Measurements from ENCODE around the gene TREM1. TPM values are rescaled to one million over a fixed set of nuclear protein-coding genes. Genes with fewer than 3 reads are reported as not detected.
A peak's percentile ranks its signal among the peaks of the same experiment; 100 is the strongest.

TREM1 gene
- total RNA-seq, 1 experiment from 2014 or later, result not detected

- Histone ChIP-seq H3F3A (ENCODE audit: insufficient read depth, low read depth) (no peaks in the 10 kb centered on the region), H3K27me3 (ENCODE audit: insufficient read depth, low read depth) (peaks cover 44% of the 10 kb centered on the region), H3K4me3 (no peak overlapping the region), H3K4me2 (no peak overlapping the region), H3K4me1 (replicated peaks; ENCODE audit: insufficient read depth) (peaks cover under 1% of the 10 kb centered on the region; the same call in 1 of the 2 replicates), H3K9me2 (ENCODE audit: insufficient read depth) (no peaks in the 10 kb centered on the region), H3K79me2 (ENCODE audit: low read depth) (no peaks in the 10 kb centered on the region), H3K9me3 (ENCODE audit: insufficient read depth, low read depth) (no peaks in the 10 kb centered on the region), H3K36me3 (ENCODE audit: low read depth) (no peaks in the 10 kb centered on the region), H3K27ac (no peak overlapping the region), H2AFZ (no peak overlapping the region), H4K20me1 (ENCODE audit: insufficient read depth) (no peaks in the 10 kb centered on the region)
- intact Hi-C loops (cut with micrococcal nuclease; ENCODE audit: unreplicated experiment), result no loop called here
- CTCF ChIA-PET, result no interaction called here
- POLR2A ChIA-PET (ENCODE audit: unreplicated experiment), result no interaction called here
- TF ChIP-seq CTCF (conservative IDR thresholded peaks at IDR 0.05) (no peak), EZH2 (IDR thresholded peaks at IDR 0.05; ENCODE audit: low read depth) (no peak)
- BruUV-seq (replicated peaks), result no TSS peak
- DNase-seq, result no peak
These were observed 39.1 kb upstream of the TREM1 start for GRCh38 chr6:41325446-41326066.

GRCh38 chr6:41321183-41321582, 34.7 kb upstream of the TREM1 start:
- H3K36me3 ChIP-seq (ENCODE audit: low read depth), result no peaks in the 10 kb centered on the region
- POLR2A ChIA-PET (ENCODE audit: unreplicated experiment), result no interaction called here
- no peaks in the 10 kb centered on the region for H3K9me3 ChIP-seq (ENCODE audit: insufficient read depth, low read depth)
- BruUV-seq (replicated peaks), result no TSS peak
- intact Hi-C loops (cut with micrococcal nuclease; ENCODE audit: unreplicated experiment), result no loop called here
- H3K4me3 ChIP-seq, result no peak overlapping the region
- no peak overlapping the region for H2AFZ ChIP-seq
- H3K9me2 ChIP-seq (ENCODE audit: insufficient read depth), result no peaks in the 10 kb centered on the region
- H3K27me3 ChIP-seq (ENCODE audit: insufficient read depth, low read depth), result peaks cover 20% of the 10 kb centered on the region
- CTCF ChIA-PET, result interaction anchor here (0.8 to 0.9 kb wide), 2 partner anchors 14 to 15 kb away, joined by 3 to 4 read pairs; no protein-coding TSS in a partner anchor
- no peaks in the 10 kb centered on the region for H4K20me1 ChIP-seq (ENCODE audit: insufficient read depth)
- no peaks in the 10 kb centered on the region for H3K79me2 ChIP-seq (ENCODE audit: low read depth)
- no peak overlapping the region for H3K27ac ChIP-seq
- H3K4me2 ChIP-seq, result no peak overlapping the region
- H3F3A ChIP-seq (ENCODE audit: insufficient read depth, low read depth), result no peaks in the 10 kb centered on the region
- no peak for DNase-seq
- peaks cover 11% of the 10 kb centered on the region for H3K4me1 ChIP-seq (replicated peaks; ENCODE audit: insufficient read depth)
- TF ChIP-seq EZH2 (IDR thresholded peaks at IDR 0.05; ENCODE audit: low read depth) (no peak), CTCF (conservative IDR thresholded peaks at IDR 0.05) (no peak)

- Histone ChIP-seq H3K27ac (no peak overlapping the region), H3K4me1 (replicated peaks; ENCODE audit: insufficient read depth) (peaks cover 11% of the 10 kb centered on the region), H3F3A (ENCODE audit: insufficient read depth, low read depth) (no peaks in the 10 kb centered on the region), H3K9me3 (ENCODE audit: insufficient read depth, low read depth) (no peaks in the 10 kb centered on the region), H3K9me2 (ENCODE audit: insufficient read depth) (no peaks in the 10 kb centered on the region), H3K36me3 (ENCODE audit: low read depth) (no peaks in the 10 kb centered on the region), H4K20me1 (ENCODE audit: insufficient read depth) (no peaks in the 10 kb centered on the region; the same call in 1 of the 2 replicates), H3K4me2 (peak overlapping the region; percentile 68), H3K4me3 (peak overlapping the region; percentile 33; the same call in 1 of the 2 replicates), H3K79me2 (ENCODE audit: low read depth) (no peaks in the 10 kb centered on the region), H2AFZ (peak overlapping the region; percentile 61), H3K27me3 (ENCODE audit: insufficient read depth, low read depth) (peaks cover 9% of the 10 kb centered on the region; the same call in 1 of the 2 replicates)
- intact Hi-C loops (cut with micrococcal nuclease; ENCODE audit: unreplicated experiment), result loop anchor here (2.0 kb wide), 1 partner anchor 226 kb away; no protein-coding TSS in a partner anchor
- no TSS peak for BruUV-seq (replicated peaks)
- CTCF ChIA-PET, result interaction anchor here (1.3 kb wide), 1 partner anchor 49 kb away, joined by 5 read pairs; no protein-coding TSS in a partner anchor
- TF ChIP-seq CTCF (conservative IDR thresholded peaks at IDR 0.05) (peak; percentile 99), EZH2 (IDR thresholded peaks at IDR 0.05; ENCODE audit: low read depth) (no peak)
- DNase-seq, result peak; percentile 46 to 70
- POLR2A ChIA-PET (ENCODE audit: unreplicated experiment), result no interaction called here
These were observed 32.4 kb upstream of the TREM1 start for GRCh38 chr6:41318654-41319565.

All from PC-9 (cell line).